ENCODE measurements around the gene NAGK. TPM values are rescaled to one million over a fixed set of nuclear protein-coding genes. Genes with fewer than 3 reads are reported as not detected.

NAGK gene
- total RNA-seq, 1 donor from 2014 or later = 35.0 TPM

DNA sequence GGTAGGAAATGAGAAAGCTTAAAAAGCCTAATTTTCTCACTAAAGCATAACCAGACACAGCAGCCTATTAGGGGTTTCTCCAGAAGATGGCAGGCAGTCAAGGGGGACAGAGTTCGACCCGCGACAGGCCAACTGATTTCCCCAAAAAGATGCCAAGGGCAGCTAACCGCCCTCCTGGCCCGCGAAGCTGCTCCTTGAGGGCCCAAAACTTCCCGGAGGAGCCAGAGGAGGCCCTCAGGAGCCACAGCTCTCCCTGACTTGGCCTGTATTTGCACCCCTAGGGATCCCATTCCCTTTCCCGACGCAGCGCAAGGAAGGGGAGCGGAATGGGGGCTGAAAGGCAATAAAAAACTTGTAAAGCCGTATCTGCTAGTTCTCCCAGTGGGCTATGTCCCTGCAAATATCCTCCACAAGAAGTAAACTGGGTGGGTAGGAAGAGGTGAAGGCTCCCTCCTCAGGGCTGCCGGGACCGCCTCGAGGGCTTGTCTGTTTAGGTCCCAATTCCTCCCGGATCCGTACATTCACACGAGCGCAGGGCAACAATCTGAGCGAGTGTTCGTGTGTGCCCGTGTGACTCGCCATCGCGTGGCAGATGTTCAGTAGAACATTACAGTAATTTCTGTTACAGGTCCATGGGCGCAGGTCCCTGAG lies 756 bp upstream of the NAGK start:
- Histone ChIP-seq H3K4me1 (ENCODE audit: control insufficient read depth in 3 of 3, insufficient read depth in 3 of 3, low read length in 3 of 3) (peaks cover 14 to 36% (median 28%) of the 10 kb centered on the region in 3 donors), H3K36me3 (ENCODE audit: control insufficient read depth in 3 of 3, insufficient read depth in 3 of 3, low read length in 3 of 3) (peaks cover 4 to 11% (median 11%) of the 10 kb centered on the region in 3 donors), H3K9me3 (ENCODE audit: control insufficient read depth in 3 of 3, low read length in 3 of 3) (no peaks in the 10 kb centered on the region), H3K27ac (ENCODE audit: low read depth, low read length) (peak overlapping the region; percentile 97), H3K27me3 (ENCODE audit: control insufficient read depth in 3 of 3, insufficient read depth in 3 of 3, low read length in 3 of 3) (no peaks in the 10 kb centered on the region), H3K4me3 (ENCODE audit: low read length in 3 of 3) (peak overlapping the region; percentile 94 to 100 (median 97)), H3K9ac (ENCODE audit: low read depth in 1 of 3, low read length in 3 of 3) (peak overlapping the region; percentile 97 to 99 (median 98))

DNA sequence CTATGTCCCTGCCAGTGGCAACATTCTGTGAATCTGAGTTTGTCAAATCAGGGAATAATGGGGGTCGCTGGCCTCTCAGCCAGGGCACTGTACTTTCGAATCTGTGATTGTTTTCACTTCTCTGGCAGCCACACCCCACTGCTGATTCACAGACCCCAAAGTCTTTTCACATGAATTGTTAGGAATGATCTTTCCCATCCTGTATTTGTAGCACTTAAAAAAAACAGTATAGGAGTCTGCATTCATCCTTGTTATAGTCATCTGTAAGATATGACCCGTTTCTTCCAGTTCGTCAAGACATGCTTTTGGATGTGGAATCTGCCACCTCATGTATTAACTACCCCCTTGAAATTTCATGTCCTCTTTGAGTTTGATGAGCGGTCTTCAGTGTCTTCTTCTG lies 928 bp downstream of the NAGK start:
- H3K27ac ChIP-seq (ENCODE audit: low read depth, low read length) = peak overlapping the region; percentile 97
- peaks cover 14 to 36% (median 31%) of the 10 kb centered on the region in 3 donors for H3K4me1 ChIP-seq (ENCODE audit: control insufficient read depth in 3 of 3, insufficient read depth in 3 of 3, low read length in 3 of 3)
- H3K36me3 ChIP-seq (ENCODE audit: control insufficient read depth in 3 of 3, insufficient read depth in 3 of 3, low read length in 3 of 3) = peaks cover 20 to 28% (median 26%) of the 10 kb centered on the region in 3 donors
- peak overlapping the region; percentile 90 to 99 (median 97) for H3K9ac ChIP-seq (ENCODE audit: low read depth in 1 of 3, low read length in 3 of 3)
- H3K4me3 ChIP-seq (ENCODE audit: low read length in 3 of 3) = peak overlapping the region; percentile 94 to 100 (median 97)
- H3K9me3 ChIP-seq (ENCODE audit: control insufficient read depth in 3 of 3, low read length in 3 of 3) = no peaks in the 10 kb centered on the region
- no peaks in the 10 kb centered on the region for H3K27me3 ChIP-seq (ENCODE audit: control insufficient read depth in 3 of 3, insufficient read depth in 3 of 3, low read length in 3 of 3)

- Histone ChIP-seq H3K36me3 (ENCODE audit: control insufficient read depth in 3 of 3, insufficient read depth in 3 of 3, low read length in 3 of 3) (peaks cover 27 to 38% (median 28%) of the 10 kb centered on the region in 3 donors), H3K9ac (ENCODE audit: low read depth in 1 of 3, low read length in 3 of 3) (no peak overlapping the region), H3K4me3 (ENCODE audit: low read length in 3 of 3) (no peak overlapping the region), H3K4me1 (ENCODE audit: control insufficient read depth in 3 of 3, insufficient read depth in 3 of 3, low read length in 3 of 3) (peaks cover 14 to 36% (median 31%) of the 10 kb centered on the region in 3 donors), H3K9me3 (ENCODE audit: control insufficient read depth in 3 of 3, low read length in 3 of 3) (no peaks in the 10 kb centered on the region), H3K27ac (ENCODE audit: low read depth, low read length) (no peak overlapping the region), H3K27me3 (ENCODE audit: control insufficient read depth in 3 of 3, insufficient read depth in 3 of 3, low read length in 3 of 3) (no peaks in the 10 kb centered on the region)
Observed at GRCh38 chr2:71070294-71071093, 2.0 kb downstream of the NAGK start.

GRCh38 chr2:71071681-71072398 lies 3.4 kb downstream of the NAGK start:
- H3K9me3 ChIP-seq (ENCODE audit: control insufficient read depth in 3 of 3, low read length in 3 of 3) = no peaks in the 10 kb centered on the region
- peak overlapping the region; percentile 3 for H3K27ac ChIP-seq (ENCODE audit: low read depth, low read length)
- peaks cover 39 to 50% (median 39%) of the 10 kb centered on the region in 3 donors for H3K36me3 ChIP-seq (ENCODE audit: control insufficient read depth in 3 of 3, insufficient read depth in 3 of 3, low read length in 3 of 3)
- H3K9ac ChIP-seq (ENCODE audit: low read depth in 1 of 3, low read length in 3 of 3) = no peak overlapping the region
- H3K27me3 ChIP-seq (ENCODE audit: control insufficient read depth in 3 of 3, insufficient read depth in 3 of 3, low read length in 3 of 3) = no peaks in the 10 kb centered on the region
- H3K4me3 ChIP-seq (ENCODE audit: low read length in 3 of 3) = no peak overlapping the region
- H3K4me1 ChIP-seq (ENCODE audit: control insufficient read depth in 3 of 3, insufficient read depth in 3 of 3, low read length in 3 of 3) = peaks cover 14 to 36% (median 31%) of the 10 kb centered on the region in 3 donors

DNA sequence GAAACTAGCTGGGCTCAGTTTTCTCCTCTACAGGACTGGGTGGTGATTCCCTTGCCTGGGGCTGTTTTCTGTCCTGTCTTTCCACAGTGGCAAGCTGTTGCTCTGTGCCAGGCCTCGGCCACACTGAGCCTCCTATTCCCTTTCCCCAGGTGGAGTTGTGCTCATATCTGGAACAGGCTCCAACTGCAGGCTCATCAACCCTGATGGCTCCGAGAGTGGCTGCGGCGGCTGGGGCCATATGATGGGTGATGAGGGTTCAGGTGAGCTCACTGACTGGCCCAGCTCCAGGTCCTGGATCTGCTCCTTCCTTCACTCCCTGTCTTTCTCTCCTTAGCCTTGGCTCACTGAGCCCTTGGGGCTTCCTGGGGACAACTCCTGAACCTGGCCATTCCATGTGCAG lies 4.0 kb downstream of the NAGK start:
- Histone ChIP-seq H3K27me3 (ENCODE audit: control insufficient read depth in 3 of 3, insufficient read depth in 3 of 3, low read length in 3 of 3) (no peaks in the 10 kb centered on the region), H3K27ac (ENCODE audit: low read depth, low read length) (peak overlapping the region; percentile 5), H3K9me3 (ENCODE audit: control insufficient read depth in 3 of 3, low read length in 3 of 3) (no peaks in the 10 kb centered on the region), H3K9ac (ENCODE audit: low read depth in 1 of 3, low read length in 3 of 3) (no peak overlapping the region), H3K4me1 (ENCODE audit: control insufficient read depth in 3 of 3, insufficient read depth in 3 of 3, low read length in 3 of 3) (peaks cover 10 to 33% (median 27%) of the 10 kb centered on the region in 3 donors), H3K4me3 (ENCODE audit: low read length in 3 of 3) (peak overlapping the region in 1 of 3 donors; percentile 1), H3K36me3 (ENCODE audit: control insufficient read depth in 3 of 3, insufficient read depth in 3 of 3, low read length in 3 of 3) (peaks cover 44 to 56% (median 44%) of the 10 kb centered on the region in 3 donors)

DNA sequence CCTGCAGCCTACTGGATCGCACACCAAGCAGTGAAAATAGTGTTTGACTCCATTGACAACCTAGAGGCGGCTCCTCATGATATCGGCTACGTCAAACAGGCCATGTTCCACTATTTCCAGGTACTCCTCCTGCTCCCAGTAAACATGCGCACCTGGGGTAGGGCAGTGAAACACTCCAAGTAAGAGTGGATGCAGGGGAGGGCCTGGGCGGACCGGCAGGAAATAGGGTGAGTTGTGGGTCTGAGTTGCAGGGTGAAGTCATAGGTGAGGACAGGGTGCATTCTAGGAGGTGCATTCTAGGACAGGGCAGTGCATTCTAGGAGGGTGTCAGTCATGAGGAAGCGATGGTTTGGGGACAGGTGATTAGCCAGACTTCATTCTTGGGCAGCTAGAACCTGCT lies 5.0 kb downstream of the NAGK start:
- Histone ChIP-seq H3K4me1 (ENCODE audit: control insufficient read depth in 3 of 3, insufficient read depth in 3 of 3, low read length in 3 of 3) (peaks cover 8 to 28% (median 24%) of the 10 kb centered on the region in 3 donors), H3K4me3 (ENCODE audit: low read length in 3 of 3) (no peak overlapping the region), H3K27ac (ENCODE audit: low read depth, low read length) (no peak overlapping the region), H3K27me3 (ENCODE audit: control insufficient read depth in 3 of 3, insufficient read depth in 3 of 3, low read length in 3 of 3) (no peaks in the 10 kb centered on the region), H3K9me3 (ENCODE audit: control insufficient read depth in 3 of 3, low read length in 3 of 3) (no peaks in the 10 kb centered on the region), H3K9ac (ENCODE audit: low read depth in 1 of 3, low read length in 3 of 3) (no peak overlapping the region), H3K36me3 (ENCODE audit: control insufficient read depth in 3 of 3, insufficient read depth in 3 of 3, low read length in 3 of 3) (peaks cover 50 to 64% (median 50%) of the 10 kb centered on the region in 3 donors)

DNA sequence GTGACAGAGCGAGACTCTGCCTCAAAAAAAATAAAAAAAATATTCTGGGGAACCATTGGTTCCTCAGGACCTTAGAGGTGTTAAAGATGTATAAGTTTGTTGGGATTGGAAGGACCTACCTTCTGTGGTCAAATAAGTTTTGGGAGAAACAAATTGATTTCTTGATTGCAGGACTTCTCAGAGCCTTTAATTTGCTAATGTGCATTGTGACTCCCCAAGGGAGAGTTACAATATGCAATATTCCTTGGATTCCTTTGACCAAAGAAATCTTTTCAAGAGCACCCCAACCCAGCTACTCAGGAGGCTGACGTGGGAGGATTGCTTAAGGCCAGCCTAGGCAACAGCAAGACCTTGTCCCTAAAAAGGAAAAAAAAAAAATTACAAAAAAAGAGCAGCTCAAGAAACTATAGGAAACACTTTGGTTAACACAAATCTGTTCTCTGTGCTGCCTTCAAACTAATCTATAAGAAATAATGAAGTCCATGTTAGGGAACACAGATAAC lies 6.5 kb downstream of the NAGK start:
- peaks cover 0 to 13% (median 10%) of the 10 kb centered on the region in 3 donors for H3K4me1 ChIP-seq (ENCODE audit: control insufficient read depth in 3 of 3, insufficient read depth in 3 of 3, low read length in 3 of 3)
- no peaks in the 10 kb centered on the region for H3K9me3 ChIP-seq (ENCODE audit: control insufficient read depth in 3 of 3, low read length in 3 of 3)
- H3K27ac ChIP-seq (ENCODE audit: low read depth, low read length) = no peak overlapping the region
- no peak overlapping the region for H3K9ac ChIP-seq (ENCODE audit: low read depth in 1 of 3, low read length in 3 of 3)
- peaks cover 52 to 72% (median 59%) of the 10 kb centered on the region in 3 donors for H3K36me3 ChIP-seq (ENCODE audit: control insufficient read depth in 3 of 3, insufficient read depth in 3 of 3, low read length in 3 of 3)
- H3K27me3 ChIP-seq (ENCODE audit: control insufficient read depth in 3 of 3, insufficient read depth in 3 of 3, low read length in 3 of 3) = no peaks in the 10 kb centered on the region
- no peak overlapping the region for H3K4me3 ChIP-seq (ENCODE audit: low read length in 3 of 3)

GRCh38 chr2:71078624-71079023 lies 10.2 kb downstream of the NAGK start:
- no peak overlapping the region for H3K9ac ChIP-seq (ENCODE audit: low read depth in 1 of 3, low read length in 3 of 3)
- H3K27ac ChIP-seq (ENCODE audit: low read depth, low read length) = no peak overlapping the region
- no peaks in the 10 kb centered on the region for H3K27me3 ChIP-seq (ENCODE audit: control insufficient read depth in 3 of 3, insufficient read depth in 3 of 3, low read length in 3 of 3)
- H3K4me1 ChIP-seq (ENCODE audit: control insufficient read depth in 3 of 3, insufficient read depth in 3 of 3, low read length in 3 of 3) = no peaks in the 10 kb centered on the region
- H3K9me3 ChIP-seq (ENCODE audit: control insufficient read depth in 3 of 3, low read length in 3 of 3) = no peaks in the 10 kb centered on the region
- H3K36me3 ChIP-seq (ENCODE audit: control insufficient read depth in 3 of 3, insufficient read depth in 3 of 3, low read length in 3 of 3) = peaks cover 36 to 51% (median 47%) of the 10 kb centered on the region in 3 donors
- H3K4me3 ChIP-seq (ENCODE audit: low read length in 3 of 3) = no peak overlapping the region

DNA sequence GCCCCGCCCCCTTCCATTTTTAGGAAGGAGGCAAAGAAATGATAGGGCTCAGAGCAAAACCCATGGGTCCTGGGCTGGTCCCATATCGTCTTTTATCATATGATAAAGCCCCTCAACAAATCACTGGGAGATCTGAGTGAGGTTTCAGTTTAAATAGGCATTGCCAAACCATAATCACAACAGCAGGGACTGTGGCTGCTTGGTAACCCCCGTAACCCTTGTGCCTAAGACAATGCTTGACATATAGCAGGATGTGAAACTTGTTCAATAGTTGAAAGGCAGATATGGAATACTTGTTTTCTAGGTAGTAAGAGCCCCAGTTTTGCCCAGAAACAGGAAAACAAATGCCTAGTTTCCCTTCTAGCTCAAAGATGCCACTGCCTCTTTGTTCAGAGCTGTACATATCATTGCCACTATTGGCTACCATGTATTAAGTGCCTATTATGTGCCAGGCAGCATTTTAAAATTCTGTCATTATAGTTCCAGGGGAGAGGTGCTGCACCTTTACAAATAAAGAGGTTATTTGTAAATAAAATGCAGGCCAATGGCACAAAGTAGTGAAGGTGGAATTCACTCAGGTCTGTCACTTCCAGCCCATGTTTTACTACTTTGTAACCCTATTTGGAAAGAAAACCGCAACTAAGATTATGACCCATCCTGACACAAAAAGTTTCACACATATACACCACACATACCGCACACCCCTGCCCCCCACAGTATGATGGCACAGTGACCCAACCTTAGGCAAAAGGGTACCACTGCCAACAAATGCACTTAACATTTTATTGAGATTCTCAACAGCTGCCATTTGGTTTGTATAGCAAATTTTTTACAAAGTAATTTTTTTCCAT lies 14.2 kb downstream of the NAGK start:
- no peak overlapping the region for H3K27ac ChIP-seq (ENCODE audit: low read depth, low read length)
- H3K36me3 ChIP-seq (ENCODE audit: control insufficient read depth in 3 of 3, insufficient read depth in 3 of 3, low read length in 3 of 3) = peaks cover 9 to 14% (median 14%) of the 10 kb centered on the region in 3 donors
- no peak overlapping the region for H3K4me3 ChIP-seq (ENCODE audit: low read length in 3 of 3)
- no peak overlapping the region for H3K9ac ChIP-seq (ENCODE audit: low read depth in 1 of 3, low read length in 3 of 3)
- no peaks in the 10 kb centered on the region for H3K9me3 ChIP-seq (ENCODE audit: control insufficient read depth in 3 of 3, low read length in 3 of 3)
- peaks cover 0 to 6% (median 0%) of the 10 kb centered on the region in 3 donors for H3K27me3 ChIP-seq (ENCODE audit: control insufficient read depth in 3 of 3, insufficient read depth in 3 of 3, low read length in 3 of 3)
- peaks cover 0 to 5% (median 3%) of the 10 kb centered on the region in 3 donors for H3K4me1 ChIP-seq (ENCODE audit: control insufficient read depth in 3 of 3, insufficient read depth in 3 of 3, low read length in 3 of 3)
